GM20000 (cell line): ENCODE data around the gene RTP2.

Experiments
- DNase-seq: peaks from one replicate; pipeline ENCODE4 v3.0.0; 2012; ENCODE audit warnings: low spot score
- TF ChIP-seq, protein P1 (sequence below): IDR thresholded peaks from 2 replicates; pipeline ENCODE4 v1.5.1; 2012; ENCODE audit warnings: mild to moderate bottlenecking, control low read depth; ENCODE audit errors: extremely low read depth, missing control alignments

Gene RTP2

DNA sequence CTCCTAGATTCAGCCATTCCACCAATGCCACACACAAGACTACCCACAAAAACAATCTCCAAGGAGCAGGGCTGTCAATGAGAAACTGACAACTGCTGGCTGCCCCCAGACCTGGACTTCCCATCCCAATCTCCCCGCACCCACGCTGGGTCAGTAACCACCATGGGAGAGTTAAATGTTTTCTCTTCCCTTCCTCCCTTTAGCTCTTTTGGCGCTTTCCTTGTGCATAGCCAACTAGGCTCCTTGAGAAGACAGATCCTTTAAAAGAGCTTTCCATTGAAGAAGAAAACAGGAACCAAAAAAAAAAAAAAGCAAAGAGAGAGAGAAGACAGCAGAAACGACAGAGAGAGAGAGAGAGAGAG is 34.6 kb upstream of the RTP2 start:
- TF ChIP-seq, protein P1, sequence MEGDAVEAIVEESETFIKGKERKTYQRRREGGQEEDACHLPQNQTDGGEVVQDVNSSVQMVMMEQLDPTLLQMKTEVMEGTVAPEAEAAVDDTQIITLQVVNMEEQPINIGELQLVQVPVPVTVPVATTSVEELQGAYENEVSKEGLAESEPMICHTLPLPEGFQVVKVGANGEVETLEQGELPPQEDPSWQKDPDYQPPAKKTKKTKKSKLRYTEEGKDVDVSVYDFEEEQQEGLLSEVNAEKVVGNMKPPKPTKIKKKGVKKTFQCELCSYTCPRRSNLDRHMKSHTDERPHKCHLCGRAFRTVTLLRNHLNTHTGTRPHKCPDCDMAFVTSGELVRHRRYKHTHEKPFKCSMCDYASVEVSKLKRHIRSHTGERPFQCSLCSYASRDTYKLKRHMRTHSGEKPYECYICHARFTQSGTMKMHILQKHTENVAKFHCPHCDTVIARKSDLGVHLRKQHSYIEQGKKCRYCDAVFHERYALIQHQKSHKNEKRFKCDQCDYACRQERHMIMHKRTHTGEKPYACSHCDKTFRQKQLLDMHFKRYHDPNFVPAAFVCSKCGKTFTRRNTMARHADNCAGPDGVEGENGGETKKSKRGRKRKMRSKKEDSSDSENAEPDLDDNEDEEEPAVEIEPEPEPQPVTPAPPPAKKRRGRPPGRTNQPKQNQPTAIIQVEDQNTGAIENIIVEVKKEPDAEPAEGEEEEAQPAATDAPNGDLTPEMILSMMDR, result no peak
- DNase-seq, result no peak

- TF ChIP-seq, protein P1, result no peak
- no peak for DNase-seq
Measured at GRCh38 chr3:187736418-187736871, 34.1 kb upstream of the RTP2 start.

- DNase-seq, result no peak
- TF ChIP-seq, protein P1, result no peak
Measured at GRCh38 chr3:187735837-187736236, 33.5 kb upstream of the RTP2 start.

- DNase-seq, result no peak
- TF ChIP-seq, protein P1, result no peak
Measured at GRCh38 chr3:187735383-187735782, 33.0 kb upstream of the RTP2 start.

DNA sequence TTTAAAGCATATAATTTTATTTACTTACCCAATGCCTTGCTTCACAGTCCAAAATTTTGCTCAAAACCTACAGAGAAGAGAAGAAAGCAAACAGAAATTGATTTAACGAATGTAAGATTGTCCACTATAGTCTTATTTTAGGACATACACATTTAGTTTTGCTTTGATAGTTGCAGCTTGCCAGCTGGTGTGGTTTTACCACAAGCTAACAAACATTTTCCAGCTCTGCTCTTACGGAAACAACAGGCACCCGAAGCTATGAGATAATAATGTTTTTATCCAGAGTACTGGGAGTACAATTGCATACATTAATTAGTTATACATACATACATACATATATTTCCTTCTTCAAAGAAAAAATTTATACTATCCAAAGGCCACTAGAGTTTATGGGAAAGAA is 32.5 kb upstream of the RTP2 start:
- DNase-seq, result no peak
- TF ChIP-seq, protein P1, result no peak

DNA sequence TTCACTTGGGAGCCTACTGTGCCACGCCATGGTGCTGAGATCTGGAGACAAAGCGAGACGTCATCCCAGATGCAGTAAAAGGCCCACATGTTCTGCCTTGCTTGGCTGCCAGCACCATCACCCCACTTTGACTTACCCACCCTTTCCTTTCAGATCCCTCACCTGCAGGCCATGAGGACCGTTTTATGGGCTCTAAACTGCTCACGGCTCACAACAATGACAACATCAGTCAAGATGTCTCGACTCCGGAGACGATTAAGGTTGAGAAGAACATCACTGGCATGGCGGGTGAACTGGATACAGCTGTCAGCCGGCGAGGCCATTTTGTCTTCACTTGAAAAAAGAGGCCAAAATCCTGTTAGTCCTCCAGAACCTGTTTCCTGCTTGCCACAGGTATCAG is 31.0 kb upstream of the RTP2 start:
- no peak for DNase-seq
- TF ChIP-seq, protein P1, result no peak

- TF ChIP-seq, protein P1, result no peak
- DNase-seq, result no peak
Measured at GRCh38 chr3:187729598-187729997, 27.2 kb upstream of the RTP2 start.
